ENCODE results near the gene PARP16.

DNA sequence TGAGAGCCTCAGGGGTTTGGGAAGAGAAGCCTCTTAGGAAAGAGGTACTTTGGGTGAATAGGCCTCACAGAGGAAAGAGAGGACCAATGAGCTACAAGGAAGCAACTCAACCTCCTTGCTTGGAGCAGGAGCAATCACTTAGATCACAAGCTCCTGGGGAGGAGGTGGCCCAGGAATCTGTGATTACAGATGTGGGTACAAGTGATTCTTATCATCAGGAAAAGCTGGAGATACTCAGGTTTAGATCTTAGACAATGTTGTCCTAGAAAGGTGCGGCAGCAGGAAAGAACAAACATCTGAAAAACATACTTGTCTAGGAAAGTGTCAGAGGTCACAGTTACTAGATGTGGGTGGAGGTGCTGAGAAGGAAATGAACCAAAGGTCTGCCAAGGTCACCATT, 8.2 kb downstream of the PARP16 start:
- TF ChIP-seq, protein P1, sequence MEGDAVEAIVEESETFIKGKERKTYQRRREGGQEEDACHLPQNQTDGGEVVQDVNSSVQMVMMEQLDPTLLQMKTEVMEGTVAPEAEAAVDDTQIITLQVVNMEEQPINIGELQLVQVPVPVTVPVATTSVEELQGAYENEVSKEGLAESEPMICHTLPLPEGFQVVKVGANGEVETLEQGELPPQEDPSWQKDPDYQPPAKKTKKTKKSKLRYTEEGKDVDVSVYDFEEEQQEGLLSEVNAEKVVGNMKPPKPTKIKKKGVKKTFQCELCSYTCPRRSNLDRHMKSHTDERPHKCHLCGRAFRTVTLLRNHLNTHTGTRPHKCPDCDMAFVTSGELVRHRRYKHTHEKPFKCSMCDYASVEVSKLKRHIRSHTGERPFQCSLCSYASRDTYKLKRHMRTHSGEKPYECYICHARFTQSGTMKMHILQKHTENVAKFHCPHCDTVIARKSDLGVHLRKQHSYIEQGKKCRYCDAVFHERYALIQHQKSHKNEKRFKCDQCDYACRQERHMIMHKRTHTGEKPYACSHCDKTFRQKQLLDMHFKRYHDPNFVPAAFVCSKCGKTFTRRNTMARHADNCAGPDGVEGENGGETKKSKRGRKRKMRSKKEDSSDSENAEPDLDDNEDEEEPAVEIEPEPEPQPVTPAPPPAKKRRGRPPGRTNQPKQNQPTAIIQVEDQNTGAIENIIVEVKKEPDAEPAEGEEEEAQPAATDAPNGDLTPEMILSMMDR (IDR thresholded peaks at IDR 0.05), result no peak
- TF ChIP-seq POLR2A (IDR thresholded peaks at IDR 0.05), result no peak

All from testis (tissue), 2 donors.